GM10248 (cell line): Measurements from ENCODE around the gene MPDU1.
"Not testable (repeated sequence)": the region's sequence is repeated elsewhere in the genome, so short reads cannot be mapped to it uniquely, and the experiment has no call there.

Source experiments
- CTCF ChIA-PET: fragments of 300-600 bp; sonication (Branson Sonifier 250); formaldehyde crosslinking; extraction: SDS; loops from one replicate; lab custom pipeline; 2021; ENCODE audit warnings: antibody characterized with exemption; lab: Yijun Ruan, JAX
- POLR2A ChIA-PET: fragments of 350-650 bp; sonication (Branson Sonifier 250); formaldehyde crosslinking; extraction: SDS; loops from one replicate; lab custom pipeline; 2020; ENCODE audit warnings: antibody characterized with exemption; lab: Yijun Ruan, JAX
- DNase-seq: peaks from one replicate; pipeline ENCODE4 v3.0.0; 2012; ENCODE audit errors: extremely low spot score
- TF ChIP-seq, protein P1 (sequence below): IDR thresholded peaks from 2 replicates; pipeline ENCODE4 v1.5.1; 2012; ENCODE audit warnings: mild to moderate bottlenecking, low read depth; ENCODE audit errors: extremely low read depth, missing control alignments, control extremely low read depth

MPDU1 gene

GRCh38 chr17:7590743-7591142, 7.1 kb downstream of the MPDU1 start:
- ChIA-PET CTCF (interaction anchor here (1.2 to 2.6 kb wide), 3 partner anchors 11 to 235 kb away, joined by 3 to 16 read pairs (median 14); partner anchors contain the start of gene TMEM95), POLR2A (no interaction called here)
- TF ChIP-seq, protein P1, sequence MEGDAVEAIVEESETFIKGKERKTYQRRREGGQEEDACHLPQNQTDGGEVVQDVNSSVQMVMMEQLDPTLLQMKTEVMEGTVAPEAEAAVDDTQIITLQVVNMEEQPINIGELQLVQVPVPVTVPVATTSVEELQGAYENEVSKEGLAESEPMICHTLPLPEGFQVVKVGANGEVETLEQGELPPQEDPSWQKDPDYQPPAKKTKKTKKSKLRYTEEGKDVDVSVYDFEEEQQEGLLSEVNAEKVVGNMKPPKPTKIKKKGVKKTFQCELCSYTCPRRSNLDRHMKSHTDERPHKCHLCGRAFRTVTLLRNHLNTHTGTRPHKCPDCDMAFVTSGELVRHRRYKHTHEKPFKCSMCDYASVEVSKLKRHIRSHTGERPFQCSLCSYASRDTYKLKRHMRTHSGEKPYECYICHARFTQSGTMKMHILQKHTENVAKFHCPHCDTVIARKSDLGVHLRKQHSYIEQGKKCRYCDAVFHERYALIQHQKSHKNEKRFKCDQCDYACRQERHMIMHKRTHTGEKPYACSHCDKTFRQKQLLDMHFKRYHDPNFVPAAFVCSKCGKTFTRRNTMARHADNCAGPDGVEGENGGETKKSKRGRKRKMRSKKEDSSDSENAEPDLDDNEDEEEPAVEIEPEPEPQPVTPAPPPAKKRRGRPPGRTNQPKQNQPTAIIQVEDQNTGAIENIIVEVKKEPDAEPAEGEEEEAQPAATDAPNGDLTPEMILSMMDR: no peak
- no peak for DNase-seq

DNA sequence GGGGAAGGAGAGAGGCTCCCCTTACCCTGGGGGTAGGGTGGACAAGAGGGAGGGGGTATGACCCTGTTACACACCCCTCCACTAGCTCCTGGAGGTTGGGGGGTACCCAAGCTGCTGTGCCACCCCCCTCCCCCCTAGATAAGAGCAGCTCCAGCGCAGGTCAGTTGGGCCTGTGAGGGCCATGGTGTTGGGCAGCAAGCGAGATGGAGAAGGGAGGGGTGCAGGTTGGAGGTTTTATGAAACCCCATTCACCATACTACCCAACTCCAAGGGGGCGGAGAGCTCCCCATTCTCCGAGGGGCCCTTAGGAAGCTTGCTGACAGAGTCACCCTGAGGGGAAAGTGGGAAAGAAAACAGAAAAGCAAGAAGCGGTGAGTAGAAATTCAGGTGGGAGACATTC, 7.9 kb downstream of the MPDU1 start:
- DNase-seq: no peak

GRCh38 chr17:7592422-7593021, 8.9 kb downstream of the MPDU1 start:
- DNase-seq: no peak
- TF ChIP-seq, protein P1: no peak
- POLR2A ChIA-PET: no interaction called here
- CTCF ChIA-PET: interaction anchor here (0.9 to 1.6 kb wide), 4 partner anchors 9 to 78 kb away, joined by 3 to 6 read pairs (median 5); partner anchors contain the start of genes FXR2 and MPDU1

More for the DNA sequence above, 7.9 kb downstream of the MPDU1 start:
- ChIA-PET CTCF (no interaction called here), POLR2A (interaction anchor here (0.6 kb wide), 1 partner anchor 12 kb away, joined by 3 read pairs; the partner anchor contains the start of gene CD68)
- TF ChIP-seq, protein P1: no peak

DNA sequence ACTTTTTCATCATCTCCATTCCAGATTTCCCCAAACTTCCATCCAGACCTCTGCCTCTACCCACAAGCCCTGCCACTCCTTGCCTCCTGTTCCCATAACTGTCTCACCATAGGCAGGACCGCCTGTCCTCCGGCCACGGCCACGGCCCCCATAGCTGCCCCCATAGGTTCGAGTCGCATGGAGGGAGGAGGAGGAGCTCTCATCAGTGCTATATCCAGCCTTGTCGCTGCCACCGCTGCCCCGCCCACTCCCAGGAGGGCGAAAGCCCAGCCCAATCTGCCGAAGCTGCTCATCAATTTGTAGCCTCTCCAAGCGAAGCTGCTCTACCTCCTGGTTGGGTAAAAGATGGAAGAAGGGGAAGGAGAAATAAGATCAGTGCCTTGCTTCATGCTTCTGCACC, 9.6 kb downstream of the MPDU1 start:
- TF ChIP-seq, protein P1: no peak
- ChIA-PET CTCF (interaction anchor here (0.9 to 1.6 kb wide), 5 partner anchors 9 to 237 kb away, joined by 3 to 6 read pairs (median 5); partner anchors contain the start of genes FXR2 and MPDU1), POLR2A (no interaction called here)
- no peak for DNase-seq

GRCh38 chr17:7597561-7597960, 13.9 kb downstream of the MPDU1 start:
- POLR2A ChIA-PET, DNase-seq, CTCF ChIA-PET: not testable (repeated sequence)

DNA sequence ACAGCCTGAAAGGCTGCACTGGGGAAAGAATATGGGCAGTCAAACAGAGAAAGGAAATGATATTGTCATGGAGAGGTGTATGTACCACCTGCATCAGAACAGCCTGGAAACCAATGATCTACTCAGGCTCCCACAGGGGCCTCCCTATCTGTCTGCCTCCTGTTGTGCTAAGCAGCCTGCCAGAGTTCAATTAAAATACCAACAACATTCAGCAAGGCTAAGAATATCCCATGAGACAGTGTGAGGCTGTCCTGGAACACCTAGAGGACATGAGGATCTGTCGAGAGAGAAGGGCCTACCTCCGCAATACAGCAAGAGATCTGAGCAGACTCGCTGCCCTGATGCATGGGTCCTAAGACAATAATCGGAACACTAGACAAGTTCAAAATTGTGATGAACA, 22.6 kb downstream of the MPDU1 start:
- POLR2A ChIA-PET: no interaction called here
- CTCF ChIA-PET: interaction anchor here (2.4 kb wide), 1 partner anchor 17 kb away, joined by 7 read pairs; no protein-coding TSS in a partner anchor
- DNase-seq: no peak
- TF ChIP-seq, protein P1: no peak

DNA sequence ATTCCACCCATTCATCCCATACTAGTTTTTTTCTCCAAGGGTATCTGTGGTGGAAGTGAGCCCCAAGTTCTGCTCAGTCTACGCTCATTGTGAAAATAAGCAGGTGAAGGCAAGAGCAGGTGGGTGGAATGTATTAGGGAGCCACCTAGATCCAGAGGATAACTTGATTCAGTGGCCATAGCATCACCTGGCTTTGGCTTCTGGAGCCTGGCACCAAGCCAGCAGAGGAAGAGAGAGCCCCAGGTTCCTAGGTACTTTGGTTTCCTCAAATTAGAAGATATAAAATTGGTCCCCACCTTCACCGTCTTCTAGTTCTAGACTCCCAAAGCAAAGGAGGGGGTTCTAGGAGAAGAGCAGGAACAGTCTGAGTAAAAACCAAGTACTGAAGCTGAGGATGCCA, 27.0 kb downstream of the MPDU1 start:
- CTCF ChIA-PET: interaction anchor here (0.7 to 9.0 kb wide), 5 partner anchors 10 to 77 kb away, joined by 3 to 68 read pairs (median 3); partner anchors contain the start of genes SAT2, SHBG, TP53 and WRAP53
- TF ChIP-seq, protein P1: no peak
- no peak for DNase-seq
- POLR2A ChIA-PET: no interaction called here
